ENCODE results near the gene GSG1.

DNA sequence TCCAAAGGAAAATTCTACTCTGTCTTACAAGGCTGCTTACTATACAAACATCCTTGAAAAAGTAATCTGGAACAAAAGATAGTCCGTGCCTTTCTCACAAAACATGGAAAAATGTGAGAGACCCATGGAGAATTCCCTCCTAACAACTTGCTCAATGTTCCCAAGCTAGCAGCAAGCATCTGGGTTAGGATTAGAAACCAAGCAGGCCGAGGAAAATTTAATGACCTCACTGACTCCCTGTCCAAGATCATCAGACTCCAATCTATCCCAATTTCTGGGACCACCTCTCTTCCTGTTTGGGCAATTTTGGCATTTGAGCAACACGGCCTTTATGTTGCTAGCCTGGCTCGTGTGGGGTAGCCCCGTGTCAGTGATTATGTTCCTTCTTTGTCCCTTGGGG is 18.1 kb upstream of the GSG1 start:
- TF ChIP-seq MXD4 (CRISPR knock-in tag; IDR thresholded peaks at IDR 0.05; ENCODE audit: borderline replicate concordance) (no peak), GTF2I (CRISPR knock-in tag; conservative IDR thresholded peaks at IDR 0.05) (no peak)
- TF ChIP-seq, protein P1, sequence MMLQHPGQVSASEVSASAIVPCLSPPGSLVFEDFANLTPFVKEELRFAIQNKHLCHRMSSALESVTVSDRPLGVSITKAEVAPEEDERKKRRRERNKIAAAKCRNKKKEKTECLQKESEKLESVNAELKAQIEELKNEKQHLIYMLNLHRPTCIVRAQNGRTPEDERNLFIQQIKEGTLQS (CRISPR knock-in tag; conservative IDR thresholded peaks at IDR 0.05), result no peak
- TF ChIP-seq, protein P2, sequence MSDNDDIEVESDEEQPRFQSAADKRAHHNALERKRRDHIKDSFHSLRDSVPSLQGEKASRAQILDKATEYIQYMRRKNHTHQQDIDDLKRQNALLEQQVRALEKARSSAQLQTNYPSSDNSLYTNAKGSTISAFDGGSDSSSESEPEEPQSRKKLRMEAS (CRISPR knock-in tag; IDR thresholded peaks at IDR 0.05), result no peak
- TF ChIP-seq, protein P3, sequence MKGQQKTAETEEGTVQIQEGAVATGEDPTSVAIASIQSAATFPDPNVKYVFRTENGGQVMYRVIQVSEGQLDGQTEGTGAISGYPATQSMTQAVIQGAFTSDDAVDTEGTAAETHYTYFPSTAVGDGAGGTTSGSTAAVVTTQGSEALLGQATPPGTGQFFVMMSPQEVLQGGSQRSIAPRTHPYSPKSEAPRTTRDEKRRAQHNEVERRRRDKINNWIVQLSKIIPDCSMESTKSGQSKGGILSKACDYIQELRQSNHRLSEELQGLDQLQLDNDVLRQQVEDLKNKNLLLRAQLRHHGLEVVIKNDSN (CRISPR knock-in tag; IDR thresholded peaks at IDR 0.05), result no peak
- TF ChIP-seq, protein P4, sequence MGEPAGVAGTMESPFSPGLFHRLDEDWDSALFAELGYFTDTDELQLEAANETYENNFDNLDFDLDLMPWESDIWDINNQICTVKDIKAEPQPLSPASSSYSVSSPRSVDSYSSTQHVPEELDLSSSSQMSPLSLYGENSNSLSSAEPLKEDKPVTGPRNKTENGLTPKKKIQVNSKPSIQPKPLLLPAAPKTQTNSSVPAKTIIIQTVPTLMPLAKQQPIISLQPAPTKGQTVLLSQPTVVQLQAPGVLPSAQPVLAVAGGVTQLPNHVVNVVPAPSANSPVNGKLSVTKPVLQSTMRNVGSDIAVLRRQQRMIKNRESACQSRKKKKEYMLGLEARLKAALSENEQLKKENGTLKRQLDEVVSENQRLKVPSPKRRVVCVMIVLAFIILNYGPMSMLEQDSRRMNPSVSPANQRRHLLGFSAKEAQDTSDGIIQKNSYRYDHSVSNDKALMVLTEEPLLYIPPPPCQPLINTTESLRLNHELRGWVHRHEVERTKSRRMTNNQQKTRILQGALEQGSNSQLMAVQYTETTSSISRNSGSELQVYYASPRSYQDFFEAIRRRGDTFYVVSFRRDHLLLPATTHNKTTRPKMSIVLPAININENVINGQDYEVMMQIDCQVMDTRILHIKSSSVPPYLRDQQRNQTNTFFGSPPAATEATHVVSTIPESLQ (CRISPR knock-in tag; IDR thresholded peaks at IDR 0.05), result no peak
- TF ChIP-seq, protein P5, sequence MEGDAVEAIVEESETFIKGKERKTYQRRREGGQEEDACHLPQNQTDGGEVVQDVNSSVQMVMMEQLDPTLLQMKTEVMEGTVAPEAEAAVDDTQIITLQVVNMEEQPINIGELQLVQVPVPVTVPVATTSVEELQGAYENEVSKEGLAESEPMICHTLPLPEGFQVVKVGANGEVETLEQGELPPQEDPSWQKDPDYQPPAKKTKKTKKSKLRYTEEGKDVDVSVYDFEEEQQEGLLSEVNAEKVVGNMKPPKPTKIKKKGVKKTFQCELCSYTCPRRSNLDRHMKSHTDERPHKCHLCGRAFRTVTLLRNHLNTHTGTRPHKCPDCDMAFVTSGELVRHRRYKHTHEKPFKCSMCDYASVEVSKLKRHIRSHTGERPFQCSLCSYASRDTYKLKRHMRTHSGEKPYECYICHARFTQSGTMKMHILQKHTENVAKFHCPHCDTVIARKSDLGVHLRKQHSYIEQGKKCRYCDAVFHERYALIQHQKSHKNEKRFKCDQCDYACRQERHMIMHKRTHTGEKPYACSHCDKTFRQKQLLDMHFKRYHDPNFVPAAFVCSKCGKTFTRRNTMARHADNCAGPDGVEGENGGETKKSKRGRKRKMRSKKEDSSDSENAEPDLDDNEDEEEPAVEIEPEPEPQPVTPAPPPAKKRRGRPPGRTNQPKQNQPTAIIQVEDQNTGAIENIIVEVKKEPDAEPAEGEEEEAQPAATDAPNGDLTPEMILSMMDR (IDR thresholded peaks at IDR 0.05), result no peak

All from WTC11 (cell line).